ENCODE results near the gene GAL3ST2.
A peak's percentile ranks its signal among the peaks of the same experiment; 100 is the strongest.
"Not testable (repeated sequence)": the region's sequence is repeated elsewhere in the genome, so short reads cannot be mapped to it uniquely, and the experiment has no call there.

Gene GAL3ST2

DNA sequence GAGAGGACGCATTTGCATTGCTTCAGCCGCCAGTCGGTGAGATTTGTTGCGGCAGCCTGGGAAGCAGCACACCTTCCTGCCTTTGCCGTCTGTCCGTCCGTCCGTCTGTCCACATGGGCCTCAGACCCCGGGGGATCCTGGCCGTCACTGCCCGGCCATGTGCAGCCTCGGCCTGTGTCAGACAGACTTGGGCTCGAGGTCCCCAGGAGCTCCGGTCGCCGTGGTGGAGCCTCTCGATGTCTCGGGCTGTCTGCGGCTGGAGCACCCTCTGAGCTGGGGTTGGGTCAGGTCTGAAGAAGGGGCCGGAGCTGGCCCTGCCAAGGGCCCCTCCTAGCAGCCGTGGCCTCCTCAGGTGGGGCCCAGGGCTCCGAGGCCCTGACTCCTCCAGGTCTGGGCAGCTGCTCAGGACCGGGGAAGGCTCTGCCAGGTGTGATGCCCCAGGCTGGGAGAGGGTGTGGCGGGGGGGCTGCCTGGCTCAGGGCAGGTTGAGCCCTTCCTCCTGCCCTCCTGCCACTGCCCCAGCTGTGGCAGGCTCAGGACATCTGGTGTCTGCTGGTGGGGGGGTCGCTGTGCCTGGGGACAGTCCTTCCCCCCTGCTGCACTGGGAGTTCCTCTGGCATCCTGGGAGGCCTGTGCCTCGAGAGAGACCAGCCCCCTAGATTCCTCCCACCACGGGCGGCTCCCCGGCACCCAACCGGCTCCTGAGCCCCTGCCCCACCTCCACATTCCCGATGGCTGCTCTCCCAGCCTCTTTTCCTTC lies 44.2 kb downstream of the GAL3ST2 start:
- no peak for DNase-seq

DNA sequence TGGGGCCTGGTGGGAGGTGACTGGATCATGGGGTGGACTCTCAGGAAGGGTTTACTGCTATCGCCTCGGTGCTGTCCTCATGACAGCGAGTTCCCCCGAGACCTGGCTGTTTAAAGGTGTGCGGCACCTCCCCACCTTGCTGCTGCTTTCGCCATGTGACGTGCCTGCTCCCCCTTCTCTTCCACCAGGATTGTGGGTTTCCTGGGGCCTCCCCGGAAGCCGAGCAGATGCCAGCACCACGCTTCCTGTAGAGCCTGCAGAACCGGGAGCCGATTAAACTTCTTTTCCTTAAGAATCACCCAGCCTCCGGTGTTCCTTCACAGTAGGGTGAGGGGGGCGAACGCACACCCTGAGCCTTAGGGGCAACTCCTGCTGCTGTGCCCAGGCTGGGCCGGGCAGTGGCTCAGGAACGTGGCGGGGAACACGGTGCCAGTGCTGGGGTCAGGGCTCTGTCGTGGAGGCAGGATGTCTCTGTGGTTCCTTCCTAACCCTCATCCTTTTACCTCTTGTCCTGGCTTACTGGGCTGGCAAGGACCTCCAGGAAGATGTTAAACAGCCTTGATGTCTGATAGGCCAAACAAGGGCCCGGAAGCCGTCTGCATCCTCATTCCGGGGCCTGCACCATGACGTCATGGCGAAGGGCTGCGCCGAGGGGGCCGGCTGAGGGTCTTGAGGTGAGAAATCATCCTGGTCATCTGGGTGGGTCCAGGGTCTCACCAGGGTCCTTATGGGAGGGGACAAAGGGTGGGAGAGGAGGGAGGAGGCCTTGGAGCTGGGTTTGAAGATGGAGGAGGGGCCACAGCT lies 45.0 kb downstream of the GAL3ST2 start:
- DNase-seq, result no peak

GRCh38 chr2:241822264-241822623 lies 45.6 kb downstream of the GAL3ST2 start:
- DNase-seq, result no peak

DNA sequence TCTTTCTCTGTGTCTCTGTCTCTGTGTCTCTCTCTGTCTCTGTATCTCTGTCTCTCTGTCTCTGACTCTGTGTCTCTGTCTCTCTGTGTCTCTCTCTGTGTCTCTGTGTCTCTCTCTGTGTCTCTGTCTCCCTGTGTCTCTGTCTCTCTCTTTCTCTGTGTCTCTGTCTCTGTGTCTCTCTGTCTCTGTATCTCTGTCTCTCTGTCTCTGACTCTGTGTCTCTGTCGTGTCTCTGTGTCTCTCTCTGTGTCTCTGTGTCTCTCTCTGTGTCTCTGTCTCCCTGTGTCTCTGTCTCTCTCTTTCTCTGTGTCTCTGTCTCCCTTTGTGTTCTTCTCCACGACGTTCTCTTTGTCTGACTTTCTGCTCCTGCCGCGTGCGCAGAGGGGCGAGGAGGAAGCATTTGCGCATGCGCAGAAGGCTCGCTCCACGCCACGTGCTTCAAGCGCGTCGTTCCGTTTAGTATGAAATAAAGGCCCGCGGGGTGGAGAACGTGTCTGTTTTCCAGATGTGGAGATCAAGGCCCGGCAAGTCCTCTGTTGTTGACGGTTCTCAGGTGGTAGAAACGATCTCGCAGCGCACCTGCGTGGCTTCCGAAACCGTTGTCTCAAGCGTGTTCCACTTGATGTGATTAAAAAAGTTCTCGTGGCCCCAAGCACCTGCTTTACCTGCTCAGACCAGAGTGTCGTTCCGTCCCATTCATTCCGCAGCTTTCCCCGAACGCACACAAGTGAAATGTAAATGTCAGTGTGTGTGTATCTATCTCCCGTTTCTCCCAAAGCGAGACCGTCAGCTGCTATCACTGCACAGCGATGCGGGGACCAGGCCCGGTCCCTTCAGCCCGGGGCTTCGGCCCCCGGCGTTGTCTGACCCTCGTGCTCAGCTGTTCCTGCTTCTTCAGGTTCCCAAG lies 47.2 kb downstream of the GAL3ST2 start:
- not testable (repeated sequence) for DNase-seq

- no peak for DNase-seq
Measured at GRCh38 chr2:241827394-241827793, 50.8 kb downstream of the GAL3ST2 start.

GRCh38 chr2:241833101-241833663 lies 56.6 kb downstream of the GAL3ST2 start:
- no peak for DNase-seq

DNA sequence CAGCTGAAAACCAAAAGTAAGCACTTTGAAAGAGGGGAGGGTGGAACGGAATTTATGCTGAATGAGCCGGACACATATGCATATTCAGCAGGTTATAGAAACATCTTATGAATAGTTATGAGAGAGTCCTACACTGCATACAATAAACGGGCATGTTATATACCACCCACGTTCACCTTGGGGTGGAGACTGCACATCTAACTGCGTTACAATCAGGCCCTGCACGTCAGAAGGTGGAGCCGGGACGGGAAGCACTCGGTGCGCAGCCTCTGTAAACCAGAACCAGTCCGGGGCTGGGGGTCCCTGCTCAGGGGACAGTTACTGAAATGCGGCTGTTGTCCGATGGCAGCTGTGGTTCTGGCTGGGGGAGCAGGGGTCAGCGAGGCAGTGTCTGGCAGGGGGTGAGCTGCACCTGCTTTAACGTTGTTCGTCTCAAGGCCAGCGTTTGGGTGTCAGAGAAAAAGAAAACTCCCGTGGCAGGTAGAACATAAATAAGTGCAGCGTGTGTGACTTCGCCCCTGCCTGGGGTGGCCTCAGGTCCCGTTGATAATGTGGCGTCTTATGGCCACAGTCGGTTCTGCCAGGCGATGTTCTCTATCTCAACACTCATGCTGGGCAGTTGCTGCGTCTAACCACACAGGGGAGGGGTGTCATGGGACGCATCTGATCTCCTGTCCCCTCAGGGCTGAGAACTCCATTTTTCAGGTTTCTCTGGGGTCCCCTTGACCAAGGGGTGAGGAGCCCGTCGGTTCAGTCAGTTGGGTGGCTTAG lies 57.3 kb downstream of the GAL3ST2 start:
- DNase-seq, result not testable (repeated sequence)

- DNase-seq, result no peak
Measured at GRCh38 chr2:241834527-241835210, 58.0 kb downstream of the GAL3ST2 start.

GRCh38 chr2:241835611-241836010 lies 59.0 kb downstream of the GAL3ST2 start:
- no peak for DNase-seq

DNA sequence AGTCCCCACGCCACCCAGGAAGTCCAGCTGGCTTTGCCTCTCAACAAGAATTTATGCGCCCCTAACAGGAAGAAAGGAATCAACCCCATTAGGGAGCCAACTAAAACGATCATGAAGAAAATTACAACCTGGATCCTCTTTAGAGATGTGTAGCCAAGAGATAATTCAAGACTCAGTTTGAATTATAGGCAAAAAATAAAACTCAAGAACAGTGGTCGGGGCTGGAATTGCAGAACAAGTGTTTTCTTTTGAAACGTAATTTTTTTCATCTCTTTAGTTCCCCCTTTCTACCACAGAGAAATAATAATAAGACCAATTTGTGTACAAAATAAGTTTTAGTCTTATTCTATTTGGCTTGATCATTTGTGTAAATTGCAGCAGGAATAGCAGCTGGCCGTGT lies 59.7 kb downstream of the GAL3ST2 start:
- DNase-seq, result no peak

DNA sequence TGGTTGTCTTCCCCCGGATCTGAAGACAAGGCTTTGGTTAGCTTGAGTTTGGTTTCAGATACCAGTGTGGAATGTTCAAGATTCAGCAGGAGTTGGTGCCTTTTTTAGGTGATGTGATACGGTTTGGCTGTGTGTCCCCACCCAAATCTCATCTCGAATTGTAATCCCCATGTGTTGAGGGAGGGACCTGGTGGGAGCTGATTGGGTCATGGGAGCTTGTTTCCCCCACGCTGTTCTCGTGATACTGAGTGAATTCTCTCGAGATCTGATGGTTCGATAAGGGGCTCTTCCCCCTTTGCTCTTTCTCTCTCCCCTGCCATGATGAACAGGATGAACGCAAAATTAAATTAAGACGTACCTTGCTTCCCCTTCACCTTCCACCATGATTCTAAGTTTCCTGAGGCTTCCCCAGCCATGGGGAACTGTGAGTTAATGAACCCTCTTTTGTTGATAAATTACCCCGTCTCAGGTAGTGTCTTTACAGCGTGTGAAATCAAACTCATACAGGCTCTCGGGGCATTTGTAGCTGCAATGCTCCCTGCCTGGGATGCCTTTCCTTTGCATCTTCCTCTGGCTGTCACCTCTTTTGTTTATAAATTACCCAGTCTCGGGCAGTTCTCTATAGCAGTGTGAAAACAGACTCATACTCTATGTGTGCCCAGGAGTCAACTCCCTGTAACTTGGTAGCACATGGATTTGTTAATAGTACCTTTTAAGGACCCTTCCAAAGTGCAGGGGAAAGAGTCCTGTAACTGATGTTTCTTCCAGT lies 60.8 kb downstream of the GAL3ST2 start:
- no peak for DNase-seq

DNA sequence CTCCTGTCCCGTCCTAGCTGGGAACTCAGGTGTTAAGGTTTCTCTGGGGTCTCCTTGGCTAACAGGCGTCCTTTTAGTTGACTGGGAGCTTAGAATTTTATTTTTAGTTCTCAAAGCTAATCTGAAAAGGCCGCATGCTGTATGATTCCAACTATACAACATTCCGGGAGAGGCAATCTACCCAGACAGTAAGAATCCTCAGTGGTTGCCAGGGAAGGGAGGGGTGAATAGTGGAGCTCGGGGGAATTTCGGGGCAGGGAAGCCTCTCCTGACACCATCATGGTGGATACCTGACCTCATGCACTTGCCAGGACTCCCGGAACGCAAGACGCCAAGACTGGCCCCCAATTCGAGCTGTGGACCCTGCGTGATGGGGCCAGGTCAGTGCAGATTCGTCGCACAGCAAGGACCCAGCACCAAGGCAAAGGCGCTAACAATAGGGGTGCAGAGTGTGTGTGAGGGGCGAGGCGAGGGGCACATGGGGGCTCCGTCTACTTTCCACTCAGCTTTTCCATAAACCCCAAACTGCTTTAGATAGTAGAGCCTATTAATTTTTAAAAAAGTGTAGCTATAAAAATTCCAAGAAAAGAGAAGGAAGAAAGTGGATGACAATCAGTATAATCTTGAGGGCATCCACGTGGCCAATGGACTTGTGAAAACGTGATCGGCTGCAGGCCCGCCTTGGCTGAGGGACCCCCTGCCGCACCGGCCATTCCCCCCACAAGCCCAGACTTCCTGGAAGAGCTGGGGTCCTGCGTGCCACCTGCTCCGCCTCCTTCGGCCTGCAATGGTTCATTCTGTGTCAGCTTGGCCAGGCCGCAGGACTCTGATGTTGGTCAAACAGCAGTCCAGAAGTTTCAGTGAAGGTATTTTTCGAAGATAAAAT lies 64.8 kb downstream of the GAL3ST2 start:
- no peak for DNase-seq

DNA sequence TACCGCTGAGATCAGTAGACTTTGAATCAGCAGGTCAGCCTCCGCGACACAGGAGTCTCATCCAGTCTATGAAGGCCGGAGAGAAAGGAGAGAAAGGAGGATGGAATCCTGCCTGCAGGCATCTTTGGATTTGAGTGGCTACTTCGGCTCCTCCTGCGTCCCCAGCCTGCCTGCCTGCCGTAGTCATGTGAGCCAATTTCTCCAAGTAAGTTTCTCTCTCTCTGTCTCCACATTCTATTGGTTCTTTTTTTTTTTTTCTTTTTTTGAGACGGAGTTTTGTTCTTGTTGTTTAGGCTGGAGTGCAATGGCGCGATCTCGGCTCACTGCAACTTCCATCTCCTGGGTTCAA lies 65.4 kb downstream of the GAL3ST2 start:
- DNase-seq, result no peak

DNA sequence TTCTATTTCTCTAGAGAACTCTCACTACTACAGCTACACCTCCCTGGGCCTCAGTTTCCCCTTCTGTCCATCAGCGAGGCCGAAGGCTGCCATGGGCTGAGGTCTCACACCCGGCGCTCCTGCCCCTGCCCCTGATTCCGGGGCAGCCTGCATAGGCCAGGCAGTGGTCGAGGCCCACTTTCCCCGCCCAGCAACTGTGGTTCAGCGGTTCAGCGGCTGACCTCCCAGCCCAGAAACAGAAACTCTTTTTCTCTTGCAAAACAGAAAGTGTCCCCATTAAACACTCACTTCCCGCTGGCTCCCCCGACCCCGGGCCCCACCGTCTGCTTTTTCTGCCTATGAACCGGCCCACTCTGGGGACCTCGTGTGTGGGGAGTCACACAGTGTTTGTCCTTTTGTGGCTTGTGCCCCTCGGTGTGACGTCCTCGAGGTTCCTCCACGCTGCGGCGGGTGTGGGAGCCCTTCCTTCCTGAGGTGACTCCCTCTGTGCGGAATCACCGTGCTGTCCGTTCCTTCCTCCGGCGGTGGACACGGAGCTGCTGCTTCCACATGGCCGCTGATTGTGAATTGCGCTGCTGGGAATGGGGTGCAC lies 66.1 kb downstream of the GAL3ST2 start:
- peak; percentile 8 for DNase-seq

DNA sequence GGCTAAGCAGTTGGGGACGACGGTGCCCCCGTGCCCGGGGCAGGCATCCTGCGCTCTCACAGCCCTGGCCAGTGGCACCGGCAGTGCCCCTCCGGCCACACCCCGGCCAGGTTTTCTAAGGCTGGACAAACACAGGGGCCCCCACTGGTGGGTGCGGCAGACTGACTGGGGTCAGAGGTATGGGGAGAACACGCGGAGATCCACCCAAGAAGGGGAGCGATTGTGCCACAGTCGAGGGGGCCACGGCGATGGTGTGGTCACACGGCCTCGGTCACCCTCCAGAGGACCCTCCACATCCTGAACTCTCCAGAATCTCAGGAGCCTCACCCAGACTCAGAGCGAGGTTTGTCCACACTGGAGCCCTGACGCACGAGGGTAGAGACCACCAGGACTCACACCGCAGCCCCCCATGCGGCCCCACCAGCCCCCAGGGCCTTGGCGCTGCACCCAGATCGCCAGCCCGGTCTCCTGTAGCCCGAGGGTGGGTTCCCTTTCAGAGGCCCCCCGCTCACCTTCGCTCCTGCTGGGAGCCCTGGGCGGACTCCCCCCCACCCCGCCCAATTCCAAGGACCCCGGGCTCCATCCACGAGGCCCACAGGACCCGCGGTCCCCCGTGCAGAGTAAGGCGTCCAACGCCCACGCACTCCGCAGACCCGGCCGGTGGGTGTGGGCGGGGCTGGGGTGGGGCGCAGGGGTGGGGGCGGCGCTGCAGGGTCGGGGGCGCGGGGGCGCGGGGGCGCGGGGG lies 66.9 kb downstream of the GAL3ST2 start:
- no peak for DNase-seq

- DNase-seq, result peak; percentile 44
Measured at GRCh38 chr2:241844066-241844728, 67.6 kb downstream of the GAL3ST2 start.

GRCh38 chr2:241844831-241845578 lies 68.4 kb downstream of the GAL3ST2 start:
- DNase-seq, result no peak
